ENCODE results near the gene C1RL. TPM values are rescaled to one million over a fixed set of nuclear protein-coding genes. Genes with fewer than 3 reads are reported as not detected.

The C1RL gene
- polyA plus RNA-seq, 1 experiment, result 50.5 TPM

DNA sequence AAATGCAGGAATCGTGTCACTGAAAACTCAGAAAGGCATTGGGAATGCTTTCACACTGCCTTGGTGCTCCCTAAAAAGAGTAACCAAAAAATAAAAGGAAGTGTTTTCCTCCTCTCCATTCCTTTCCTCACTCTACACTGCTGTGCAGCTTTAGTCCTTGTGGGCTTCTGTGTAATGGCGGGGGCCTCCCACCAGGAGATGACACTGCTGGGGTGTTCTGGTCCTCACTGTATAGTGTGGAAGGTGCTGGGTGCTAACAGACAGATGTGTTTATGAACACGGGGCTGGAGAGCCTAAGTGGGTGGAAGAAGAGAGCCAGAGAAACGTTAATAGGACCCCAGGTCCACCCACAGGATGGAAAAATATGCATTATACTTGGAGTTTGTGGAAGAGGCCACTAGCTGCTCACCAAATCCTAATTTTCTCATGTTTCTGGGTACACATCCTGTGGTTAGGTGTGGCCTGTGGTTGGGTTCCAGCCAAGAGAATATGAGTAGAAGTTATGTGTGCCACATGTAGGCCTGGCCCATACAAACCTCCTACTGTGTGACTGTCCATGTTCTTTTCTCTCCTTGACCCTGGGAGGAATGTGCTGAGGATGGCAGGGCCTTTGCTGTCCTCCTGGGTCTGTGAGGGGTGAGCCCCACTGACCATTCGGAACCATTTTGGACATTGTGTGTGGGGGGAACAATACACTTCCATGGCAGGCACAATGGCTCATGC lies 62.5 kb downstream of the C1RL start:
- Histone ChIP-seq H3K27me3 (ENCODE audit: control insufficient read depth, insufficient read depth, low read length) (peaks cover 1% of the 10 kb centered on the region; the same call in 1 of the 2 replicates), H3K4me3 (ENCODE audit: low read depth, low read length) (no peak overlapping the region), H3K36me3 (ENCODE audit: control insufficient read depth, insufficient read depth, low read length) (no peaks in the 10 kb centered on the region)
- ChIA-PET POLR2A (no interaction called here), CTCF (interaction anchor here (1.0 to 2.5 kb wide), 2 partner anchors 12 to 29 kb away, joined by 3 to 5 read pairs; partner anchors contain the start of gene LPCAT3)
- TF ChIP-seq CTCF (IDR thresholded peaks at IDR 0.05; ENCODE audit: insufficient read depth, low read depth, low read length), result no peak
- no peak for DNase-seq (ENCODE audit: low read depth)

DNA sequence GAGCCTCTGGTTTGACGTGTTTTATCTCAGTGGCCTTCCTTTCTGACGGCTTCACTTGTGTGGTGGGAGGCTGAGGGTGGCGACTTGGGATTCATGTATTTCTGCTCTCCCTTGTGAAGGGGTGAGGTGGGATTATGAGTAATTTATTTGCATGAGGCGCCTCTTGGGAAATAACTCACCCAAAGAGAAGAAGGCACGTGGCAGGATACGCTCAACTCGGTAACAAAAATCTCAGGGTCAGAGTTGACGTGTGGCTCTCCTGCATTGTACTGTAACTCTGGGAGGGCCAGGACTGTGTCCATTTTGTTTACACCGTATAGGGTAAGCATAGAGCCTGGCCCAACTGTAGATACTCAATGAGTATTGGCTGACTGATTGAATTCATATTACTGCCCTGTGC lies 63.1 kb downstream of the C1RL start:
- CTCF ChIA-PET, result no interaction called here
- POLR2A ChIA-PET, result no interaction called here
- Histone ChIP-seq H3K27me3 (ENCODE audit: control insufficient read depth, insufficient read depth, low read length) (peaks cover 1% of the 10 kb centered on the region; the same call in 1 of the 2 replicates), H3K4me3 (ENCODE audit: low read depth, low read length) (no peak overlapping the region), H3K36me3 (ENCODE audit: control insufficient read depth, insufficient read depth, low read length) (no peaks in the 10 kb centered on the region)
- no peak for DNase-seq (ENCODE audit: low read depth)
- TF ChIP-seq CTCF (IDR thresholded peaks at IDR 0.05; ENCODE audit: insufficient read depth, low read depth, low read length), result no peak

Small RNAs within 50 kb of the gene (small RNA-seq; reads per million reads assigned to genes)
- gene RNU6-485P (ENCODE audit: insufficient read length, low read depth, low replicate concordance), result not detected

Other genes starting within 250 kb of the C1RL start
- gene TPI1, start 241.7 kb downstream of the C1RL start, polyA plus RNA-seq (2011; rRNA removed), result 2,446 and 2,656 TPM in 2 replicates
- gene SPSB2, start 235.9 kb downstream of the C1RL start, polyA plus RNA-seq (2011; rRNA removed), result 5.0 and 7.3 TPM in 2 replicates
- gene LRRC23, start 204.4 kb downstream of the C1RL start, polyA plus RNA-seq (2011; rRNA removed), result 12.7 and 13.3 TPM in 2 replicates
- gene ENO2, start 194.6 kb downstream of the C1RL start, polyA plus RNA-seq (2011; rRNA removed), result 27.9 and 29.7 TPM in 2 replicates
- gene ATN1, start 181.3 kb downstream of the C1RL start, polyA plus RNA-seq (2011; rRNA removed), result 13.0 and 15.9 TPM in 2 replicates
- not detected in 2 replicates for gene RNU7-1, start 165.4 kb downstream of the C1RL start, polyA plus RNA-seq (2011; rRNA removed)
- gene C12orf57, start 165.2 kb downstream of the C1RL start, polyA plus RNA-seq (2011; rRNA removed), result 489 and 709 TPM in 2 replicates
- gene PTPN6, start 157.9 kb downstream of the C1RL start, polyA plus RNA-seq (2011; rRNA removed), result 0.15 and 0.27 TPM in 2 replicates
- 283 and 369 TPM in 2 replicates for gene PHB2, start 138.6 kb downstream of the C1RL start, polyA plus RNA-seq (2011; rRNA removed)
- 37.5 and 53.9 TPM in 2 replicates for gene EMG1, start 138.3 kb downstream of the C1RL start, polyA plus RNA-seq (2011; rRNA removed)
- 26.3 and 31.2 TPM in 2 replicates for gene LPCAT3, start 90.7 kb downstream of the C1RL start, polyA plus RNA-seq (2011; rRNA removed)
- gene C1S, start 48.5 kb downstream of the C1RL start, polyA plus RNA-seq (2011; rRNA removed), result 329 and 341 TPM in 2 replicates
- gene C1R, start 16.8 kb downstream of the C1RL start, polyA plus RNA-seq (2011; rRNA removed), result 668 and 703 TPM in 2 replicates
- gene RBP5, start 19.7 kb upstream of the C1RL start, polyA plus RNA-seq (2011; rRNA removed), result not detected in 2 replicates
- gene CLSTN3, start 21.2 kb upstream of the C1RL start, polyA plus RNA-seq (2011; rRNA removed), result 14.3 and 19.2 TPM in 2 replicates
- gene PEX5, start 80.5 kb upstream of the C1RL start, polyA plus RNA-seq (2011; rRNA removed), result 14.8 and 21.4 TPM in 2 replicates
- gene ACSM4, start 194.9 kb upstream of the C1RL start, polyA plus RNA-seq (2011; rRNA removed), result not detected in 2 replicates

All from BJ (cell line).